SK-N-SH (cell line): ENCODE results near the gene PISD. TPM values are rescaled to one million over a fixed set of nuclear protein-coding genes. Genes with fewer than 3 reads are reported as not detected.
A peak's percentile ranks its signal among the peaks of the same experiment; 100 is the strongest.

Experiments used
- CTCF ChIA-PET: fragments of 300-600, 350-600 bp; formaldehyde crosslinking; extraction: SDS; loops from one replicate; lab custom pipeline; 2021; lab: Yijun Ruan, JAX
- POLR2A ChIA-PET: fragments of 350-600 bp; sonication (Branson Sonifier 250); formaldehyde crosslinking; extraction: SDS; loops from one replicate; lab custom pipeline; 2020; ENCODE audit warnings: antibody characterized with exemption, inconsistent platforms; lab: Yijun Ruan, JAX
- DNase-seq: peaks from one replicate; pipeline ENCODE4 v3.0.0; 2012
- H2AFZ ChIP-seq: fragments of 200-600 bp; sonication (generic); 2 replicates; pipeline ENCODE4 v1.8.1; 2016; ENCODE audit warnings: antibody characterized with exemption, mild to moderate bottlenecking, low read depth
- H3F3A ChIP-seq: fragments of 200-600 bp; sonication (generic); replicated peaks from 2 replicates; pipeline ENCODE3; 2016; ENCODE audit warnings: antibody characterized with exemption, mild to moderate bottlenecking; ENCODE audit not compliant: insufficient read depth
- H3K27ac ChIP-seq, 2 experiments: fragments of 200-500 bp in 1 of 2; fragments of 200-600 bp in 1 of 2; sonication (Bioruptor generic) in 1 of 2; sonication (generic), shearing (Covaris generic) in 1 of 2; 2 replicates each; pipeline versions ENCODE4 v1.5.1 to v1.6.1; 2014 to 2016; ENCODE audit warnings: low read depth in 2 of 2, inconsistent platforms in 1 of 2, low read length in 1 of 2, mild to moderate bottlenecking in 1 of 2, mixed read lengths in 1 of 2
- H3K27me3 ChIP-seq: fragments of 200-600 bp; sonication (generic), shearing (Covaris generic); 2 replicates; pipeline ENCODE4 v1.6.1; 2016; ENCODE audit warnings: mixed run types; ENCODE audit not compliant: insufficient read depth
- H3K36me3 ChIP-seq, 2 experiments: fragments of 200-500 bp in 1 of 2; fragments of 200-600 bp in 1 of 2; sonication (Bioruptor generic) in 1 of 2; sonication (generic) in 1 of 2; replicated peaks in 1 of 2; 2 replicates each; pipeline versions ENCODE3 to v1.5.1; 2014 to 2016; ENCODE audit warnings: low read length in 1 of 2, mild to moderate bottlenecking in 1 of 2; ENCODE audit not compliant: insufficient read depth in 2 of 2, control insufficient read depth in 1 of 2
- H3K4me1 ChIP-seq, 2 experiments: fragments of 200-500 bp in 1 of 2; fragments of 200-600 bp in 1 of 2; sonication (Bioruptor generic) in 1 of 2; sonication (generic), shearing (Covaris generic) in 1 of 2; 2 replicates each; pipeline versions ENCODE4 v1.5.1 to v1.6.1; 2014 to 2016; ENCODE audit warnings: low read depth in 1 of 2, low read length in 1 of 2, mixed run types in 1 of 2; ENCODE audit not compliant: insufficient read depth in 2 of 2, control insufficient read depth in 1 of 2
- H3K4me2 ChIP-seq: fragments of 200-600 bp; sonication (generic), shearing (Covaris generic); 2 replicates; pipeline ENCODE4 v1.6.1; 2017; ENCODE audit warnings: mixed run types
- H3K4me3 ChIP-seq, 2 experiments: fragments of 200-500 bp in 1 of 2; fragments of 200-600 bp in 1 of 2; sonication (Bioruptor generic) in 1 of 2; sonication (generic), shearing (Covaris generic) in 1 of 2; 2 replicates each; pipeline versions ENCODE4 v1.5.1 to v1.8.1; 2014 to 2016; ENCODE audit warnings: low read depth in 2 of 2, inconsistent platforms in 1 of 2, low read length in 1 of 2, mild to moderate bottlenecking in 1 of 2, mixed read lengths in 1 of 2, moderate library complexity in 1 of 2
- H3K79me2 ChIP-seq: fragments of 200-600 bp; sonication (generic); 2 replicates; pipeline ENCODE4 v1.8.1; 2017; ENCODE audit warnings: mild to moderate bottlenecking; ENCODE audit not compliant: insufficient read depth
- H3K9ac ChIP-seq: fragments of 200-600 bp; sonication (generic); 2 replicates; pipeline ENCODE4 v1.6.1; 2017; ENCODE audit warnings: mixed run types
- H3K9me2 ChIP-seq: fragments of 200-600 bp; sonication (generic); 2 replicates; pipeline ENCODE4 v1.6.1; 2017; ENCODE audit warnings: mixed run types
- H3K9me3 ChIP-seq: fragments of 200-600 bp; sonication (generic); 2 replicates; pipeline ENCODE4 v1.6.1; 2017; ENCODE audit warnings: mixed run types, mild to moderate bottlenecking, moderate library complexity
- H4K20me1 ChIP-seq: fragments of 200-600 bp; sonication (generic); 2 replicates; pipeline ENCODE4 v1.6.1; 2017; ENCODE audit warnings: mild to moderate bottlenecking, mixed run types; ENCODE audit not compliant: insufficient read depth
- CTCF ChIP-seq: fragments of 200-600 bp; sonication (generic); IDR thresholded peaks from 2 replicates; pipeline ENCODE4 v1.6.1; 2017; ENCODE audit warnings: antibody characterized with exemption, mild to moderate bottlenecking, moderate library complexity
- FOSL2 ChIP-seq: IDR thresholded peaks from 2 replicates; pipeline ENCODE4 v1.4.0; 2012; ENCODE audit warnings: low read depth, mild to moderate bottlenecking, moderate library complexity, borderline replicate concordance
- FOXJ3 ChIP-seq: sonication (generic); formaldehyde crosslinking; IDR thresholded peaks from 2 replicates; pipeline ENCODE4 v1.5.1; 2020; ENCODE audit warnings: mild to moderate bottlenecking, missing genetic modification reagents
- IRF3 ChIP-seq: fragments of 150-350 bp; IDR thresholded peaks from 2 replicates; pipeline ENCODE4 v1.6.1; 2016; ENCODE audit warnings: mild to moderate bottlenecking, low read depth, low read length
- JUND ChIP-seq: IDR thresholded peaks from 2 replicates; pipeline ENCODE4 v1.4.0; 2012
- MAX ChIP-seq: IDR thresholded peaks from 2 replicates; pipeline ENCODE4 v1.4.0; 2012; ENCODE audit warnings: low read depth
- NFIC ChIP-seq: IDR thresholded peaks from 2 replicates; pipeline ENCODE4 v1.4.0; 2012; ENCODE audit warnings: borderline replicate concordance
- NRF1 ChIP-seq: IDR thresholded peaks from 2 replicates; pipeline ENCODE4 v1.6.1; 2012; ENCODE audit warnings: low read depth, mild to moderate bottlenecking, low read length
- PBX3 ChIP-seq: IDR thresholded peaks from 2 replicates; pipeline ENCODE4; 2012
- POLR2AphosphoS5 ChIP-seq: IDR thresholded peaks from 2 replicates; pipeline ENCODE4 v1.6.1; 2012; ENCODE audit warnings: low read depth, low read length
- RCOR1 ChIP-seq: fragments of 150-350 bp; IDR thresholded peaks from 2 replicates; pipeline ENCODE4 v1.6.1; 2017; ENCODE audit warnings: antibody characterized with exemption, low read length
- RFX5 ChIP-seq: IDR thresholded peaks from 2 replicates; pipeline ENCODE4 v1.6.1; 2012; ENCODE audit warnings: mild to moderate bottlenecking, improper control_type of control experiment, low read length
- RXRA ChIP-seq: IDR thresholded peaks from 2 replicates; pipeline ENCODE4 v1.4.0; 2012; ENCODE audit warnings: low read depth, mild to moderate bottlenecking, borderline replicate concordance
- SIN3A ChIP-seq: IDR thresholded peaks from 2 replicates; pipeline ENCODE4 v1.6.1; 2012; ENCODE audit warnings: low read depth, mild to moderate bottlenecking, low read length, moderate library complexity, borderline replicate concordance
- SMC3 ChIP-seq: IDR thresholded peaks from 2 replicates; pipeline ENCODE4 v1.6.1; 2012; ENCODE audit warnings: low read depth, low read length, improper control_type of control experiment
- USF1 ChIP-seq: IDR thresholded peaks from 2 replicates; pipeline ENCODE4 v1.4.0; 2012; ENCODE audit warnings: low read depth, borderline replicate concordance
- USF2 ChIP-seq: fragments of 150-350 bp; IDR thresholded peaks from 2 replicates; pipeline ENCODE4 v1.6.1; 2017; ENCODE audit warnings: antibody characterized with exemption, low read length, low read depth, borderline replicate concordance
- WGBS: methylation state at CpG from one replicate; pipeline ENCODE4 v1.1.6; 2017; ENCODE audit warnings: low lambda C conversion rate; 5-methylcytosine and 5-hydroxymethylcytosine counted together
- polyA plus RNA-seq, 3 experiments: library from polyadenylated mRNA; depleted of rRNA; stranded (reverse); fragments of >200 nt; gene quantifications; 2 replicates each; pipeline ENCODE4 v1.2.3, GENCODE V29; 2012

The PISD gene
- polyA plus RNA-seq, 1 of the 3 experiments (the other 2 are of a cell fraction) = 34.9 TPM

- WGBS = 100% methylated on average over 1 of the region's 3 CpGs
- Histone ChIP-seq H2AFZ (no peak overlapping the region), H3K9ac (no peak overlapping the region), H4K20me1 (0 out of 2 replicates have a peak, but pooled peaks cover 3% of the 10 kb centered on the region), H3K9me3 (no peaks in the 10 kb centered on the region), H3K4me2 (no peak overlapping the region), H3F3A (peaks cover 19% of the 10 kb centered on the region), H3K4me1 (no peaks in the 10 kb centered on the region; a peak in 1 of 4 replicates), H3K79me2 (peaks cover 56% of the 10 kb centered on the region; the same call in 1 of the 2 replicates), H3K36me3 (peaks cover 11 to 14% of the 10 kb centered on the region in 2 experiments), H3K9me2 (no peaks in the 10 kb centered on the region), H3K27me3 (no peaks in the 10 kb centered on the region), H3K4me3 (no peak overlapping the region), H3K27ac (peak overlapping the region in 1 of 2 experiments; percentile 79; a peak in 2 of 4 replicates)
- ChIA-PET POLR2A (no interaction called here), CTCF (interaction anchor here (0.6 to 1.4 kb wide), 3 partner anchors 13 to 306 kb away, joined by 3 to 4 read pairs (median 4); no protein-coding TSS in a partner anchor)
- no peak for DNase-seq
- no peak for TF ChIP-seq NFIC
- TF ChIP-seq SIN3A = no peak
- no peak for TF ChIP-seq NRF1
- no peak for TF ChIP-seq POLR2AphosphoS5
- no peak for TF ChIP-seq RXRA
- TF ChIP-seq RCOR1 = no peak
- no peak for TF ChIP-seq RFX5
- no peak for TF ChIP-seq SMC3
- no peak for TF ChIP-seq USF1
- TF ChIP-seq CTCF = no peak
- no peak for TF ChIP-seq FOXJ3 (CRISPR knock-in tag)
Observed at GRCh38 chr22:31647066-31647465, 14.9 kb downstream of the PISD start.

- H3K79me2 ChIP-seq = peaks cover 55% of the 10 kb centered on the region; the same call in 1 of the 2 replicates
- 0 out of 2 replicates have a peak, but pooled peaks cover 3% of the 10 kb centered on the region for H4K20me1 ChIP-seq
- ChIA-PET POLR2A (no interaction called here), CTCF (interaction anchor here (0.6 to 1.4 kb wide), 3 partner anchors 12 to 306 kb away, joined by 3 to 4 read pairs (median 4); no protein-coding TSS in a partner anchor)
- H3K9me2 ChIP-seq = no peaks in the 10 kb centered on the region
- H3K4me1 ChIP-seq = no peaks in the 10 kb centered on the region; a peak in 1 of 4 replicates
- no peaks in the 10 kb centered on the region for H3K27me3 ChIP-seq
- H3F3A ChIP-seq = peaks cover 16% of the 10 kb centered on the region
- WGBS = 58% methylated on average over 6 of the region's 6 CpGs
- H3K4me3 ChIP-seq = no peak overlapping the region
- H3K9me3 ChIP-seq = no peaks in the 10 kb centered on the region
- 0 out of 2 replicates have a peak overlapping the region, but pooled peaks have one; percentile 5 for H3K4me2 ChIP-seq
- TF ChIP-seq PBX3 = peak; percentile 19; the same call in 1 of the 2 replicates
- TF ChIP-seq FOSL2 = peak; percentile 52
- no peak for TF ChIP-seq USF2
- no peak for TF ChIP-seq IRF3
- peak; percentile 49 for TF ChIP-seq JUND
- 0 out of 2 replicates have a peak, but pooled peaks have one; percentile 48 for TF ChIP-seq MAX
- no peak for TF ChIP-seq FOXJ3 (CRISPR knock-in tag)
- peak; percentile 76 for TF ChIP-seq RXRA
- peak; percentile 37; the same call in 1 of the 2 replicates for TF ChIP-seq USF1
- peak overlapping the region; percentile 26; the same call in 1 of the 2 replicates for H3K9ac ChIP-seq
- peaks cover 11 to 14% of the 10 kb centered on the region in 2 experiments for H3K36me3 ChIP-seq
- H2AFZ ChIP-seq = no peak overlapping the region
- no peak for DNase-seq
- H3K27ac ChIP-seq = peak overlapping the region in 1 of 2 experiments; percentile 79; a peak in 2 of 4 replicates
Observed at GRCh38 chr22:31646186-31647019, 15.6 kb downstream of the PISD start.
